Right lobe of liver (tissue), 6 donors: ENCODE data around the gene DCP2. TPM values are rescaled to one million over a fixed set of nuclear protein-coding genes. Genes with fewer than 3 reads are reported as not detected.

Experiments used
- ATAC-seq, 4 donors: fragments of 200-7000 bp; cut with Tn5 transposase; one replicate each; pipeline ENCODE4 v1.9.1; 2020; ENCODE audit warnings: mild to moderate bottlenecking in 4 of 4, moderate library complexity in 4 of 4
- DNase-seq, 3 donors: peaks; one replicate each; pipeline ENCODE4 v3.0.0-alpha.2; 2020
- H3K27ac ChIP-seq, 3 donors: fragments of 200-600 bp; one replicate each; pipeline ENCODE4 v1.8.0; 2022
- H3K27me3 ChIP-seq, 2 donors: fragments of 200-600 bp; one replicate each; pipeline ENCODE4 v1.8.0; 2022
- H3K36me3 ChIP-seq, 4 donors: fragments of 200-600 bp; sonication (generic) in 1 of 4; one replicate each; pipeline versions ENCODE4 v1.5.1 to v1.8.0; 2017 to 2022; ENCODE audit warnings: control low read depth in 1 of 4
- H3K4me1 ChIP-seq, 4 donors: fragments of 200-600 bp; sonication (generic) in 1 of 4; one replicate each; pipeline versions ENCODE4 v1.5.1 to v1.8.0; 2017 to 2022; ENCODE audit warnings: control low read depth in 1 of 4
- H3K4me3 ChIP-seq, 3 donors: fragments of 200-600 bp; one replicate each; pipeline ENCODE4 v1.8.0; 2022
- H3K9me3 ChIP-seq, 4 donors: fragments of 200-600 bp; sonication (generic) in 1 of 4; one replicate each; pipeline versions ENCODE4 v1.5.1 to v1.8.0; 2017 to 2022; ENCODE audit warnings: control low read depth in 1 of 4
- POLR2A ChIP-seq: fragments of 450-650 bp; IDR thresholded peaks from one replicate; pipeline ENCODE4 v1.6.1; 2017; ENCODE audit warnings: antibody characterized with exemption, mild to moderate bottlenecking
- WGBS: methylation state at CpG from one replicate; pipeline ENCODE4 v1.1.6; 2018; ENCODE audit warnings: low coverage, low lambda C conversion rate; ENCODE audit not compliant: insufficient coverage; ENCODE audit errors: missing lambda C conversion rate; 5-methylcytosine and 5-hydroxymethylcytosine counted together
- intact Hi-C, 2 donors: fragments of 100-400 bp; cut with DNase I; formaldehyde crosslinking; loops; one replicate each; pipeline versions ENCODE4 v1.11.2 to v1.14.1; 2022
- total RNA-seq, 6 experiments: library from RNA; depleted of rRNA in 2 of 6; stranded (reverse); fragments of >200 nt in 2 of 6; fragmentation: NEBNext Ultra II Directional in 3 of 6; extraction: Animal tissue kit (Norgen Biotek cat#: 25700) in 3 of 6; gene quantifications; one replicate each; pipeline versions ENCODE4 v1.1.0 to v1.2.4, GENCODE V29; 2016 to 2023
- TF ChIP-seq, protein P1 (sequence below), 4 donors: fragments of 200-600 bp in 3 of 4; fragments of 450-650 bp in 1 of 4; IDR thresholded peaks; one replicate each; pipeline versions ENCODE4 v1.5.1 to v1.8.0; 2016 to 2022; ENCODE audit warnings: antibody characterized with exemption in 4 of 4, mild to moderate bottlenecking in 2 of 4
- donor health status: DM: no; HTN: yes; CAD: no.
- donor health status: DM: no; HTN: no; CAD: no.
- donor health status: DM: no; HTN: no; CAD: no.
- donor health status: DM: no; HTN: yes; CAD: no.
- donor health status: DM: no; HTN: yes; CAD: no.

The DCP2 gene
- total RNA-seq, 6 experiments from 2014 or later, result 12.0 to 20.8 (median 14.6) TPM

DNA sequence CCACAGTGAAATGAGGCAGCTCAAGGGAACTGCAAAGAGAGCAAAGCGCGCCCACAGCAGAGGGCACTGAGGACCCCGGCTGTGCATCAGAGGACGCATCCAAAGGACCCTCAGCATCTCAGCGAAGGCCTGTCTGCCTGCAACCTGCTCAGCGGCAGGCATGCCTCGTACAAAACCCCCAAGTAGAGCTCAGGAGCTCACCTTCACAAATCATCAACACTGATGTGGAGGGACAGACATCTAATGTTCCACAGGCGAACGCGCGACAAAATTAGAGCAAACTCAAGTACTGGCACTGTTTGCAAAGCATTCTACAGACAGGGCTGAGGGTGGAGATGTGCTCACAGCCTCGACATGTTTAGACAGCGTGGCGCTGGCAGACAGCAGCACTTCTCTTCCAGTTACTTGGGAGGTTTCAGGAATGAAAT lies 81.0 kb downstream of the DCP2 start:
- no peak overlapping the region for H3K4me3 ChIP-seq
- intact Hi-C loops, result no loop called here
- no peak for TF ChIP-seq POLR2A
- TF ChIP-seq, protein P1, sequence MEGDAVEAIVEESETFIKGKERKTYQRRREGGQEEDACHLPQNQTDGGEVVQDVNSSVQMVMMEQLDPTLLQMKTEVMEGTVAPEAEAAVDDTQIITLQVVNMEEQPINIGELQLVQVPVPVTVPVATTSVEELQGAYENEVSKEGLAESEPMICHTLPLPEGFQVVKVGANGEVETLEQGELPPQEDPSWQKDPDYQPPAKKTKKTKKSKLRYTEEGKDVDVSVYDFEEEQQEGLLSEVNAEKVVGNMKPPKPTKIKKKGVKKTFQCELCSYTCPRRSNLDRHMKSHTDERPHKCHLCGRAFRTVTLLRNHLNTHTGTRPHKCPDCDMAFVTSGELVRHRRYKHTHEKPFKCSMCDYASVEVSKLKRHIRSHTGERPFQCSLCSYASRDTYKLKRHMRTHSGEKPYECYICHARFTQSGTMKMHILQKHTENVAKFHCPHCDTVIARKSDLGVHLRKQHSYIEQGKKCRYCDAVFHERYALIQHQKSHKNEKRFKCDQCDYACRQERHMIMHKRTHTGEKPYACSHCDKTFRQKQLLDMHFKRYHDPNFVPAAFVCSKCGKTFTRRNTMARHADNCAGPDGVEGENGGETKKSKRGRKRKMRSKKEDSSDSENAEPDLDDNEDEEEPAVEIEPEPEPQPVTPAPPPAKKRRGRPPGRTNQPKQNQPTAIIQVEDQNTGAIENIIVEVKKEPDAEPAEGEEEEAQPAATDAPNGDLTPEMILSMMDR (IDR thresholded peaks at IDR 0.05), result no peak
- 92% methylated on average over 11 of the region's 14 CpGs for WGBS
- DNase-seq (no peak), ATAC-seq (no peak)
- H3K27ac ChIP-seq, result no peak overlapping the region
- H3K4me1 ChIP-seq, result no peaks in the 10 kb centered on the region
- peaks cover 0 to 61% (median 9%) of the 10 kb centered on the region in 4 donors for H3K36me3 ChIP-seq
- H3K27me3 ChIP-seq, result no peaks in the 10 kb centered on the region
- no peaks in the 10 kb centered on the region for H3K9me3 ChIP-seq

DNA sequence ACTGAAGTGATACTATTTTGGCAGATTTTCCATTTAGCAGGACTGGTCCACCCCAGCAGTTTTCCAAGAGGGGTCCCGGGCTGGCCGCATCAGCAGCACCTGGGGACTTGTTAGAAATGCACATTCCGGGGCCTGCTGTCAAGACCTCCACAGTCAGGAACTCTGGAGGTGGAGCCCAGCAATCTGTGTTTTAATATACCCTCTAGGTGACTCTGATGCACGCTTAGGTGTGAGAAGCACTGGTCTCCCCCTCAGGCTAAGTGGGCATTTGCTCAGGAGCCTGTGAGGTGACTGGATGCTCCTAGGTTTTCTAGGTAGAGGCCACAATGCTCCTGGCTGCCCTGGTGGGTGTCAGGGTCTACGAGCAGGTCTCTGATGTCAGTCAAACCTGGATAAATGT lies 81.7 kb downstream of the DCP2 start:
- Histone ChIP-seq H3K36me3 (peaks cover 0 to 58% (median 7%) of the 10 kb centered on the region in 4 donors), H3K9me3 (no peaks in the 10 kb centered on the region), H3K27ac (no peak overlapping the region), H3K4me3 (no peak overlapping the region), H3K4me1 (peaks cover 0 to 4% (median 0%) of the 10 kb centered on the region in 4 donors), H3K27me3 (no peaks in the 10 kb centered on the region)
- ATAC-seq, result no peak
- intact Hi-C loops, result no loop called here
- WGBS, result no CpG with 5 or more reads among the region's 5 CpGs
- no peak for DNase-seq
- TF ChIP-seq, protein P1 (IDR thresholded peaks at IDR 0.05), result no peak
- no peak for TF ChIP-seq POLR2A

DNA sequence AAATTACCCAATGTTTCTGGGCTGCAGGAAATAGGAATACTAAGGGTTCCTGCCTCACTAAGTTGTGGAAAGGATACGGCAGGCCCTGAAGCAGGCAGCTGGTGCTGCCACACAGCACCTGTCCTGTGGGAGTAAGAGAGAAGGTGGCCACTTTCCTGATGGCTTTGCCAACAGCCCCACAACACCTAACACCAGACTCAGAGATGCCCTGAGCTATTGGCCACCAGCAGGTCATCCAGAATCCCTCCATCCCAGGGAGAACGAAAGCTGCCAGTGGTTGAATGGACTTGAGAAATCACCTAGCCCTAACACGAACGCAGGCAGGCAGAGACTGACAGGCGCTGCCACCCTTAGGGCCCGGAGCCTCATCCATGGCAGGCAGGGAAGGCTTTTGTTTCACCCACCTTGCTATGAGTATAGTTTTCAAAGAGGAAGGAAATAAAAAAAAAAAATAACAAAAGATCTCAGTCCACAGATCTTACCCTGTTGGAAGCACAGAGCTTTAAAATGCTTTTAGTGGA lies 82.2 kb downstream of the DCP2 start:
- DNase-seq (no peak), ATAC-seq (no peak)
- no peak for TF ChIP-seq POLR2A
- TF ChIP-seq, protein P1 (IDR thresholded peaks at IDR 0.05), result no peak
- Histone ChIP-seq H3K27me3 (no peaks in the 10 kb centered on the region), H3K4me3 (no peak overlapping the region), H3K27ac (no peak overlapping the region), H3K9me3 (no peaks in the 10 kb centered on the region), H3K36me3 (peaks cover 0 to 58% (median 5%) of the 10 kb centered on the region in 4 donors), H3K4me1 (peaks cover 0 to 6% (median 0%) of the 10 kb centered on the region in 4 donors)
- WGBS, result 64% methylated on average over 4 of the region's 6 CpGs
- intact Hi-C loops, result no loop called here

DNA sequence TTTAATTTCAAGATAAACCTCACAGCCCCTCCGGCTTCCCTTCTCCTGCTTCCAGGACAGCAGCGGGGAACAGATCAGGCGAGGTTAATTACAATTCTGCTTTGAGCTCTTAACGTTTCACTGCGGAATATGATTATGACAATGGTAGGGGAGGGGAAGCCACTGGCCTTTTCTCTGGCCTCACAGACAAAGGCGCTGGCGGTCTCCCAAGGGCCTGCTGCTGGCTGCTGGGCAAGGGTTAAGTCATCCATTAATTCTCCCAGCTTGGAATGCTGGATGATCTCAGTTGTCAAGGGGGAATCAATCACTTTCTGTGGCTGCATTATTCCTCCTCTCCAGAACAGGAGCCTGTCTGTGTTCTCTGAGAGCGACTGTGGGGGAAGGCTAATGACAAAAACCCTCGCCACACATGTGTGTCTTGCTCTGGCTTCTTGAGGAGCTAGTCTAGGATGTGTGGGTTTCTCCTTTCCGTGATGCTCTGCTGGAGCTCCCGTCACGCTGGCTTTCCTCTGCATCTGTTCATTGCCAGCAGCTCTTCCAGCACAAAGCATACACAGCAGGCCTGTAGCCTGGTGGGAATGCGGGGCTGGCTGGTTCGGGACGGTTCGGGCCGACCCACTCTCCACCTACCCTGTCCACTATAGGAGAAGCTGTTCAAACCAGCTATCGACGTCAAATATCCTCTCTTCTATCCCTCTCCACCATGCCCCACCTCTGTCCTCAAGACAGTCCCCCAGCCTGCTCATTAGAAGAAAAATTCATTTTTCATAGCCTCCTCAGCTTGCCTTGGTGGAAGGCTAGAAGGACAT lies 82.8 kb downstream of the DCP2 start:
- TF ChIP-seq, protein P1 (IDR thresholded peaks at IDR 0.05), result no peak
- no peak for TF ChIP-seq POLR2A
- Histone ChIP-seq H3K9me3 (no peaks in the 10 kb centered on the region), H3K4me3 (no peak overlapping the region), H3K27me3 (no peaks in the 10 kb centered on the region), H3K36me3 (peaks cover 0 to 58% (median 3%) of the 10 kb centered on the region in 4 donors), H3K4me1 (peaks cover 0 to 6% (median 0%) of the 10 kb centered on the region in 4 donors), H3K27ac (no peak overlapping the region)
- DNase-seq (no peak), ATAC-seq (peak in 2 of 4 donors; percentile 7 to 23)
- intact Hi-C loops, result no loop called here
- 82% methylated on average over 16 of the region's 19 CpGs for WGBS
